ENCODE measurements around the gene BATF. TPM values are rescaled to one million over a fixed set of nuclear protein-coding genes. Genes with fewer than 3 reads are reported as not detected.
A peak's percentile ranks its signal among the peaks of the same experiment; 100 is the strongest.

The BATF gene
- total RNA-seq, 1 experiment from 2014 or later, result not detected

DNA sequence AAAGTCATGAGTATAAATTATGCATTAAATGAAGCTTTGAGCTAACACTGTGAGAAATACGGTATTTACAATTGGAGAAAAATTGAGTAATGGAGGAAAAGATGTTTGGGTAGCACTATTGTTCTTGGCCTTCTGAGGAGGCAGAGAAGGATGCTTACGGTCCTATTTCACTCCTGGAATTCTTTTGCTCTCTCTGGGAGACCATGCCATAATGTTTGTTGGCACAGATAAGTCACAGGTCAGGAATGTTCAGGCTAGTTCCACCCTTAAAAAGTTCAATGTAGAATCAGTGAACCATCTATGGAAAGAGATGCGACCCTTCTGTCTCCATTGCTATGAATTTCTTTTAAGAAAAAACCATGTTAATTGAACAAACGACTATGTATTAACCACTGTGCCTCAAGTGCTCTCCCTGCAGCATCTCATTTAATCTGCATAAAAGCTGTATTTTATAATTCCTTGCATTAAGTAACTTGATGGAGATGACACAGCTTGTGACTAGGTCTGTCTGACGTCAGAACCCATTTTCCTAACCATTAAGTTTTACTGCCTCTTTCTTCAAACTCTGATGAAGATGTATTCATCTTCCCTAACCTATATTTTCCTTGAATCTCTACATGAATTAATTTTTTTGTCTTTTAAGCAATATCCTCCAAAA is 9.5 kb downstream of the BATF start:
- H3K4me2 ChIP-seq (ENCODE audit: low read depth, low read length, poor library complexity, severe bottlenecking), result no peak overlapping the region
- H4K20me1 ChIP-seq (ENCODE audit: insufficient read depth, low read depth, low read length), result no peaks in the 10 kb centered on the region
- H3K9me2 ChIP-seq (replicated peaks; ENCODE audit: insufficient read depth, low read length), result no peaks in the 10 kb centered on the region
- H3K27ac ChIP-seq (ENCODE audit: low read length), result no peak overlapping the region
- no peak overlapping the region for H2AFZ ChIP-seq (ENCODE audit: low read length)
- H3K27me3 ChIP-seq (ENCODE audit: low read length), result no peaks in the 10 kb centered on the region
- no peak overlapping the region for H3K4me3 ChIP-seq (ENCODE audit: low read length)
- H3K36me3 ChIP-seq (ENCODE audit: insufficient read depth, low read length), result no peaks in the 10 kb centered on the region
- no peaks in the 10 kb centered on the region for H3K79me2 ChIP-seq (ENCODE audit: low read length)
- DNase-seq, result no peak
- H3K4me1 ChIP-seq (ENCODE audit: low read length), result no peaks in the 10 kb centered on the region
- H3K9me3 ChIP-seq (ENCODE audit: low read length), result no peaks in the 10 kb centered on the region
- H3K9ac ChIP-seq (ENCODE audit: low read length), result no peak overlapping the region

DNA sequence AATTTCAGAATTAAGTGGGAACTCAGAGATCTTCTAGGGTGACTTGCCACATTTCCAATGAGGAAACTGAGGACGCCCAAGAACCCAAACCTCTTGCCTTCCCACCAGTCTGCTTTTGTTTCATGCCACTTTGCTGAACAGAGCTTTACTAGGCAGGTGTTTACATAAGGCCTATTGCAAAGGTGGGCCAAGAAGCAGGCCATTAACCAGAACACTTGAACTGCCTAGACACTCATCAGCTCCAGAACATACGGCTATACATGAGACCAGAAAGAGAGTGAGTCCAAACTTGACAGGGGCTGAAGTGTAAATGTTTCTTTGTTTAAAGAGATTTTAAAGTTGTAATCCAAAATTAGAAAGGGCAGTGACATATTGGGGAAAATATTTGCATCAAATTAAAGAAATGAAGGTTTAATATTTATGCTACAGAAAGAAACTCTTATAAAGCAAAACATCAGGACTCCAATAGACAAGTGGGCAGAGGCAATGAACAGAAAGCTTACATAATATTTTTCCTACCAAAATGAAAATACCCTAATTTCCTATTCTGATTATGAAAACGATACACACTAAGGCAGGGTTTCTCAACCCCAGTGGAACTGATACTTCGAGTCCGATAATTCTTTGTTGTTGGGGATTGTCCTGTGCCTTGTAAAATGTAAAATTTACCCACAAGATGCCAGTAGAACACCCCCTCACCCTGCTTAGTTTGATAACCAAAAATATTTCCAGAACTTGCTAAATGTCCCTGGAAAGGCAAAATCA is 11.7 kb downstream of the BATF start:
- no peak overlapping the region for H3K4me2 ChIP-seq (ENCODE audit: low read depth, low read length, poor library complexity, severe bottlenecking)

DNA sequence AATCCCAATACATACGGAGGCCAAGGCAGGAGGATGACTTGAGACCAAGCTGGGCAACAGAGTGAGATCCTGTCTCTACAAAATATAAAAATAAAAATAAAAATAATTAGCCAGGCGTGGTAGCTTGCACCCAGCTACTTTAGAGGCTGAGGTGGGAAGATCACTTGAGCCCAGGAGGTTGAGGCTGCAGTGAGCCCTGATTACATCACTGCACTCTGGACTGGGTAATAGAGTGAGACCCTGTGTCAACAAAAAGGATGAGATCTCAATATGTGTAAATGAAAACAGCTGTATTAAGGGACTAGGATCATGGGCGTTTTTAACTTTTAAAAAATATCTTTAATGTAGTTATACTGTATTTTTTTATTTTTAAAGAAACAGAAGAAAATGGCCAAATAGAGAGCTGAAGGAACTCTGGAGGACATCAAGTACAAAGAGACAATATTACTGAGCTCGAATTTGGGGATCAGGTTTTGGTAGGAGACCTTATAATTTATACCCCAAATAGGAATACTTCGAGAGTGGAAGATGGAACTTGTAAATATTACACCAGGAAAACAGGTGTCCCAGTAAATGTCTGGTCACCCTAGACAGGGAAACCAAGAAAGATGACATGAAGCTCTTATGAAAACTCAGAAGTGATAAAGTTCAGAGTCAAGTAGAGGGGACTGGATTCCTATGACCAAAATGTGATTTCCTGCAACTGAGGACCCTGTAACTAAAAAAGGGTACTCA is 13.1 kb downstream of the BATF start:
- Histone ChIP-seq H3K36me3 (ENCODE audit: insufficient read depth, low read length) (no peaks in the 10 kb centered on the region), H3K27me3 (ENCODE audit: low read length) (no peaks in the 10 kb centered on the region), H4K20me1 (ENCODE audit: insufficient read depth, low read depth, low read length) (no peaks in the 10 kb centered on the region), H3K4me3 (ENCODE audit: low read length) (no peak overlapping the region), H3K9me2 (replicated peaks; ENCODE audit: insufficient read depth, low read length) (no peaks in the 10 kb centered on the region), H3K4me1 (ENCODE audit: low read length) (peaks cover 6% of the 10 kb centered on the region), H3K9me3 (ENCODE audit: low read length) (no peaks in the 10 kb centered on the region), H3K9ac (ENCODE audit: low read length) (no peak overlapping the region), H3K4me2 (ENCODE audit: low read depth, low read length, poor library complexity, severe bottlenecking) (no peak overlapping the region), H2AFZ (ENCODE audit: low read length) (no peak overlapping the region), H3K79me2 (ENCODE audit: low read length) (no peaks in the 10 kb centered on the region), H3K27ac (ENCODE audit: low read length) (no peak overlapping the region)
- no peak for DNase-seq

More for the DNA sequence above, 11.7 kb downstream of the BATF start:
- no peak for DNase-seq
- no peaks in the 10 kb centered on the region for H3K9me2 ChIP-seq (replicated peaks; ENCODE audit: insufficient read depth, low read length)
- H4K20me1 ChIP-seq (ENCODE audit: insufficient read depth, low read depth, low read length), result no peaks in the 10 kb centered on the region
- H3K27me3 ChIP-seq (ENCODE audit: low read length), result no peaks in the 10 kb centered on the region
- no peaks in the 10 kb centered on the region for H3K36me3 ChIP-seq (ENCODE audit: insufficient read depth, low read length)
- H3K9me3 ChIP-seq (ENCODE audit: low read length), result no peaks in the 10 kb centered on the region
- no peak overlapping the region for H2AFZ ChIP-seq (ENCODE audit: low read length)
- H3K9ac ChIP-seq (ENCODE audit: low read length), result no peak overlapping the region
- no peak overlapping the region for H3K4me3 ChIP-seq (ENCODE audit: low read length)
- H3K4me1 ChIP-seq (ENCODE audit: low read length), result no peaks in the 10 kb centered on the region
- H3K27ac ChIP-seq (ENCODE audit: low read length), result no peak overlapping the region
- no peaks in the 10 kb centered on the region for H3K79me2 ChIP-seq (ENCODE audit: low read length)

DNA sequence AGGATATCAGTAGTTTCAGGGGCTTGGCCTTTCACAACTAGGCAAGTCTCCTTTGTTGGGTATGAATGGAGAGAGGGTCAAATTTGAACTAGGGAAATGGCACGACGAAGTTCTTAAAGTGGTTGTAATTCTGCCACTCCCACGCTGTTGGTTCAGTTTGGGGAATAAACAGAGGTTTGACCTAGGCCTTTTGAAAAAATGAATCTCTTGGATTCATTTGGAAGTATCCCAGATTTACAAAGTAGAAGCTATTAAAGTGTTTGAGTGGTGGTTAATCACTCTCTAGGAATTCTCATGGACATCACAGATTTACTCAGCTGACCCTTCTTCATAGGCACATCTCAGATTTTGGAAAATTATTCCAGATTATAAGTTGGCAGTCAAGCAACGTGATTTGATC is 14.8 kb downstream of the BATF start:
- H3K4me3 ChIP-seq (ENCODE audit: low read length), result no peak overlapping the region
- H3K9me2 ChIP-seq (replicated peaks; ENCODE audit: insufficient read depth, low read length), result no peaks in the 10 kb centered on the region
- no peaks in the 10 kb centered on the region for H3K27me3 ChIP-seq (ENCODE audit: low read length)
- H3K9ac ChIP-seq (ENCODE audit: low read length), result no peak overlapping the region
- H3K4me2 ChIP-seq (ENCODE audit: low read depth, low read length, poor library complexity, severe bottlenecking), result no peak overlapping the region
- H3K4me1 ChIP-seq (ENCODE audit: low read length), result peaks cover 6% of the 10 kb centered on the region
- no peak overlapping the region for H2AFZ ChIP-seq (ENCODE audit: low read length)
- H3K27ac ChIP-seq (ENCODE audit: low read length), result no peak overlapping the region
- H3K79me2 ChIP-seq (ENCODE audit: low read length), result no peaks in the 10 kb centered on the region
- no peaks in the 10 kb centered on the region for H3K36me3 ChIP-seq (ENCODE audit: insufficient read depth, low read length)
- H3K9me3 ChIP-seq (ENCODE audit: low read length), result no peaks in the 10 kb centered on the region
- no peaks in the 10 kb centered on the region for H4K20me1 ChIP-seq (ENCODE audit: insufficient read depth, low read depth, low read length)
- no peak for DNase-seq

DNA sequence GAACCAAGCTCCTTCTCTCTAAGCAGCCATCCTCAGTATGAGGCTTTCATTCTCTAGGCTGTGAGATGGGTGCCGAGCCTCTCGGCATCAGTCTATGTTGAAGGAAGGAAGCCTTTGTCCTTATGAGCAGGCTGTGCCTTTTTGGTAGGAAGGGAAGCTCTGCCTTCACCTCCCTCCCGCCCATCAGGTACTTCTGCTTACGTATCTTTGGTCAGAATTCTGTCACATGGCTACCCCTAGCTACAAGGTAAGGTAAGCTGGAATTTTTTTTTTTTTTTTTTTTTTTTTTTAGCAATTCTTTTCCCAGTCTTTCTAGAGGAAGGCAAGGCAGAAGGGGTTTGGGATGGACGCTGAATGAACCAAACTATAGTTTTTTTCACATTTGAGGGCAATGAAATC is 16.9 kb downstream of the BATF start:
- H3K9ac ChIP-seq (ENCODE audit: low read length), result no peak overlapping the region
- no peaks in the 10 kb centered on the region for H3K9me2 ChIP-seq (replicated peaks; ENCODE audit: insufficient read depth, low read length)
- no peak overlapping the region for H2AFZ ChIP-seq (ENCODE audit: low read length)
- H4K20me1 ChIP-seq (ENCODE audit: insufficient read depth, low read depth, low read length), result no peaks in the 10 kb centered on the region
- no peaks in the 10 kb centered on the region for H3K9me3 ChIP-seq (ENCODE audit: low read length)
- no peak overlapping the region for H3K4me3 ChIP-seq (ENCODE audit: low read length)
- H3K36me3 ChIP-seq (ENCODE audit: insufficient read depth, low read length), result no peaks in the 10 kb centered on the region
- H3K4me2 ChIP-seq (ENCODE audit: low read depth, low read length, poor library complexity, severe bottlenecking), result peak overlapping the region; percentile 39
- H3K79me2 ChIP-seq (ENCODE audit: low read length), result no peaks in the 10 kb centered on the region
- H3K27ac ChIP-seq (ENCODE audit: low read length), result no peak overlapping the region
- no peak for DNase-seq
- H3K27me3 ChIP-seq (ENCODE audit: low read length), result no peaks in the 10 kb centered on the region
- H3K4me1 ChIP-seq (ENCODE audit: low read length), result peaks cover 17% of the 10 kb centered on the region

DNA sequence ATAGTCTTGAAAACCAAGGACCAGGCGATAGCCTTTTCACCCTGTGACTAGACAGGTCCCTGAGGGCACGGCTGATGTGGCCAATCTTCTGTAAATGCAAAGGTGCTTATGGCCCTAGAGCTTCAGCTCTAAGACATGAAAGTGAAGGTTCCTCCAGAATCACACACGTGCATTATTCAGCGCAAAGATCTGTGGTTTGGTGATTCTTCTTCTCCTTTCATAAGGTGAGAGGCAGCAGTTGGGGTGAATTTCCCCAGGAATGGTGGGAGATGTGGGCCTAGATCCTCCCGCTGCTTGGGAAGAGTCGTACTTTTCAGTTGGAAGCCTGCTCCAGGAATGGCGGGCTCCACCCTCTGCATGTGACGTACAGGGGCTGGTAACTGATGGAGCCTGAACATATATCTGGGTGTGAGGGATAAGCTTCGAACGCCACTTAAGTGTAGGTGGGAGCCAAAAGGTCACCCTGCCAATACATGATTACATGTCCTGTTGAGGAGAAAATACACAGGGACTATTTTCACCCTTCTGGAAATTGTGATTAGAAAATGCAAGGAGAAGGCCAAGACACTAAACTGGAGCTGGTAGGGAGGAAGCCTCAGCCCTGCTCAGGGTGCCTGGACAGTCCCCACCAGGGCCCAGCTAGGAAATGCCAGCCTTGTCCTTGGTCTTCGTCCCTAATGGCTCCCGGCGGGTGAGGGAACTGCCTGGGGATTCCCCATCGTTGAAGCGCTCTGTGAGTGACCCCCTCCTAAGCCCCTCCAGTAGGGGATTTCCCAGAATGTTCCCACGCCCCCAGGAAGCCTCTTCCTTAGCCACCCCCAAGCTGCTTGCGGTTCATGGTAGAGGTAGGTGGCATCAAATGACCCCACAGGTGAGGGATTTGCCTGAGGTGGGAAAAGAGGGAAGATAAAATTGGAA is 17.6 kb downstream of the BATF start:
- Histone ChIP-seq H3K27ac (ENCODE audit: low read length) (no peak overlapping the region), H3K27me3 (ENCODE audit: low read length) (no peaks in the 10 kb centered on the region), H3K9me3 (ENCODE audit: low read length) (no peaks in the 10 kb centered on the region), H3K4me2 (ENCODE audit: low read depth, low read length, poor library complexity, severe bottlenecking) (peak overlapping the region; percentile 39), H3K9ac (ENCODE audit: low read length) (no peak overlapping the region), H3K9me2 (replicated peaks; ENCODE audit: insufficient read depth, low read length) (no peaks in the 10 kb centered on the region), H4K20me1 (ENCODE audit: insufficient read depth, low read depth, low read length) (no peaks in the 10 kb centered on the region), H2AFZ (ENCODE audit: low read length) (no peak overlapping the region; the same call in 1 of the 2 replicates), H3K79me2 (ENCODE audit: low read length) (no peaks in the 10 kb centered on the region), H3K36me3 (ENCODE audit: insufficient read depth, low read length) (no peaks in the 10 kb centered on the region), H3K4me3 (ENCODE audit: low read length) (no peak overlapping the region), H3K4me1 (ENCODE audit: low read length) (peaks cover 17% of the 10 kb centered on the region)
- peak; percentile 63 for DNase-seq

DNA sequence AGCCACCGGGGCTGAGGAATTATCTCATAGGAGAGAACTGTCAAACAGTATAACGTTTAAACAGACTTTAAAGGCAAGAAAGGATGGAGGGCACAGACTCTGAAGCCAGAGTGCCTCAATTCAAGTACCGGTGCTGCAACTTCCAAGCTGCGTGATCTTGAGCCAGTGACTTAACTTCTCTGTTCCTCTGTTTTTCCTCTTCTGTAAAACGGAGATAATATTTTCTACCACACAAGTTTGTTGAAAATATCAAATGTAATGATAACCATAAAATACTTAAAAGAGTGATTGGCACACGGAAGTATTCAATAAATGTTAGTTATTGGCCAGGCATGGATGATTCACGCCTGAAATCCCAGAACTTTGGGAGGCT is 18.2 kb downstream of the BATF start:
- Histone ChIP-seq H3K4me3 (ENCODE audit: low read length) (no peak overlapping the region), H3K4me2 (ENCODE audit: low read depth, low read length, poor library complexity, severe bottlenecking) (no peak overlapping the region), H2AFZ (ENCODE audit: low read length) (no peak overlapping the region), H3K9me2 (replicated peaks; ENCODE audit: insufficient read depth, low read length) (no peaks in the 10 kb centered on the region), H3K27me3 (ENCODE audit: low read length) (no peaks in the 10 kb centered on the region), H4K20me1 (ENCODE audit: insufficient read depth, low read depth, low read length) (no peaks in the 10 kb centered on the region), H3K36me3 (ENCODE audit: insufficient read depth, low read length) (no peaks in the 10 kb centered on the region), H3K4me1 (ENCODE audit: low read length) (peaks cover 17% of the 10 kb centered on the region), H3K27ac (ENCODE audit: low read length) (no peak overlapping the region), H3K79me2 (ENCODE audit: low read length) (no peaks in the 10 kb centered on the region), H3K9ac (ENCODE audit: low read length) (no peak overlapping the region), H3K9me3 (ENCODE audit: low read length) (no peaks in the 10 kb centered on the region)
- no peak for DNase-seq
